NT2/D1 (cell line): ENCODE measurements around the gene IRF8.

Source experiments
- DNase-seq: peaks from one replicate; pipeline ENCODE4 v3.0.0-alpha.2; 2011; ENCODE audit warnings: low read depth, low spot score
- H3K27me3 ChIP-seq: 2 replicates; pipeline ENCODE4 v1.6.0; 2011; ENCODE audit warnings: mild to moderate bottlenecking; ENCODE audit not compliant: insufficient read length, insufficient read depth
- H3K36me3 ChIP-seq: 2 replicates; pipeline ENCODE4 v1.6.1; 2011; ENCODE audit warnings: mild to moderate bottlenecking, low read length, mixed read lengths; ENCODE audit not compliant: insufficient read depth, insufficient read length
- H3K4me1 ChIP-seq: 2 replicates; pipeline ENCODE4 v1.5.1; 2011; ENCODE audit not compliant: insufficient read depth, insufficient read length
- H3K4me3 ChIP-seq: 2 replicates; pipeline ENCODE4 v1.5.1; 2011; ENCODE audit warnings: low read depth; ENCODE audit not compliant: insufficient read length
- H3K9ac ChIP-seq: 2 replicates; pipeline ENCODE4 v1.6.0; 2011; ENCODE audit warnings: low read depth; ENCODE audit not compliant: insufficient read length
- H3K9me3 ChIP-seq: 2 replicates; pipeline ENCODE4 v1.5.1; 2011; ENCODE audit warnings: mild to moderate bottlenecking, low read length; ENCODE audit not compliant: insufficient read depth
- SUZ12 ChIP-seq: IDR thresholded peaks from 2 replicates; pipeline ENCODE4 v1.6.1; 2011; ENCODE audit not compliant: insufficient read length, insufficient read depth; ENCODE audit errors: extremely low read depth
- YY1 ChIP-seq: IDR thresholded peaks from 2 replicates; pipeline ENCODE4 v1.6.1; 2011; ENCODE audit not compliant: insufficient read length, insufficient read depth
- ZNF274 ChIP-seq: IDR thresholded peaks from 2 replicates; pipeline ENCODE4 v1.6.1; 2011; ENCODE audit warnings: mild to moderate bottlenecking, low read depth, low read length

Gene IRF8

GRCh38 chr16:85917959-85918358 lies 19.0 kb downstream of the IRF8 start:
- no peak for DNase-seq
- TF ChIP-seq SUZ12, result no peak
- no peak for TF ChIP-seq ZNF274
- no peak for TF ChIP-seq YY1
- no peak overlapping the region for H3K9ac ChIP-seq
- no peaks in the 10 kb centered on the region for H3K27me3 ChIP-seq
- no peaks in the 10 kb centered on the region for H3K36me3 ChIP-seq
- H3K4me1 ChIP-seq, result peaks cover 22% of the 10 kb centered on the region
- H3K4me3 ChIP-seq, result no peak overlapping the region
- no peaks in the 10 kb centered on the region for H3K9me3 ChIP-seq

- TF ChIP-seq YY1, result no peak
- TF ChIP-seq ZNF274, result no peak
- TF ChIP-seq SUZ12, result no peak
- peaks cover 22% of the 10 kb centered on the region for H3K4me1 ChIP-seq
- no peak overlapping the region for H3K4me3 ChIP-seq
- H3K36me3 ChIP-seq, result no peaks in the 10 kb centered on the region
- DNase-seq, result no peak
- H3K9ac ChIP-seq, result no peak overlapping the region
- H3K9me3 ChIP-seq, result no peaks in the 10 kb centered on the region
- H3K27me3 ChIP-seq, result no peaks in the 10 kb centered on the region
These were observed 19.5 kb downstream of the IRF8 start for GRCh38 chr16:85918436-85918835.

- TF ChIP-seq YY1 (no peak), SUZ12 (no peak), ZNF274 (no peak)
- H3K4me3 ChIP-seq, result no peak overlapping the region
- no peaks in the 10 kb centered on the region for H3K36me3 ChIP-seq
- H3K9ac ChIP-seq, result no peak overlapping the region
- peaks cover 16% of the 10 kb centered on the region for H3K4me1 ChIP-seq
- no peaks in the 10 kb centered on the region for H3K27me3 ChIP-seq
- no peak for DNase-seq
- no peaks in the 10 kb centered on the region for H3K9me3 ChIP-seq
These were observed 20.6 kb downstream of the IRF8 start for GRCh38 chr16:85919271-85920267.

- Histone ChIP-seq H3K27me3 (no peaks in the 10 kb centered on the region), H3K4me1 (peaks cover 16% of the 10 kb centered on the region), H3K4me3 (no peak overlapping the region), H3K9ac (no peak overlapping the region), H3K9me3 (no peaks in the 10 kb centered on the region), H3K36me3 (no peaks in the 10 kb centered on the region)
- no peak for DNase-seq
- no peak for TF ChIP-seq SUZ12
- TF ChIP-seq ZNF274, result no peak
- TF ChIP-seq YY1, result no peak
These were observed 22.1 kb downstream of the IRF8 start for GRCh38 chr16:85921026-85921425.

- peaks cover 17% of the 10 kb centered on the region for H3K4me1 ChIP-seq
- H3K27me3 ChIP-seq, result no peaks in the 10 kb centered on the region
- no peak for DNase-seq
- no peak overlapping the region for H3K9ac ChIP-seq
- no peak for TF ChIP-seq SUZ12
- no peak for TF ChIP-seq YY1
- no peak for TF ChIP-seq ZNF274
- no peaks in the 10 kb centered on the region for H3K9me3 ChIP-seq
- no peaks in the 10 kb centered on the region for H3K36me3 ChIP-seq
- H3K4me3 ChIP-seq, result no peak overlapping the region
These were observed 24.4 kb downstream of the IRF8 start for GRCh38 chr16:85923153-85924021.

- H3K27me3 ChIP-seq, result no peaks in the 10 kb centered on the region
- no peak for DNase-seq
These were observed 25.7 kb downstream of the IRF8 start for GRCh38 chr16:85924675-85925074.

More at GRCh38 chr16:85924675-85925074, 25.7 kb downstream of the IRF8 start:
- Histone ChIP-seq H3K9me3 (no peaks in the 10 kb centered on the region), H3K36me3 (no peaks in the 10 kb centered on the region), H3K9ac (no peak overlapping the region), H3K4me1 (peaks cover 11% of the 10 kb centered on the region), H3K4me3 (no peak overlapping the region)
- TF ChIP-seq SUZ12, result no peak
- no peak for TF ChIP-seq YY1
- no peak for TF ChIP-seq ZNF274
